22Rv1 (cell line): ENCODE results near the gene HELT.

ENCODE experiments used
- ZFX ChIP-seq: fragments of 450-650 bp; IDR thresholded peaks from 2 replicates; pipeline ENCODE4 v1.6.1; 2017; ENCODE audit warnings: antibody characterized with exemption, borderline replicate concordance
- TF ChIP-seq, protein P1 (sequence below): fragments of 450-650 bp; IDR thresholded peaks from 2 replicates; pipeline ENCODE4 v1.5.1; 2017; ENCODE audit warnings: mild to moderate bottlenecking

DNA sequence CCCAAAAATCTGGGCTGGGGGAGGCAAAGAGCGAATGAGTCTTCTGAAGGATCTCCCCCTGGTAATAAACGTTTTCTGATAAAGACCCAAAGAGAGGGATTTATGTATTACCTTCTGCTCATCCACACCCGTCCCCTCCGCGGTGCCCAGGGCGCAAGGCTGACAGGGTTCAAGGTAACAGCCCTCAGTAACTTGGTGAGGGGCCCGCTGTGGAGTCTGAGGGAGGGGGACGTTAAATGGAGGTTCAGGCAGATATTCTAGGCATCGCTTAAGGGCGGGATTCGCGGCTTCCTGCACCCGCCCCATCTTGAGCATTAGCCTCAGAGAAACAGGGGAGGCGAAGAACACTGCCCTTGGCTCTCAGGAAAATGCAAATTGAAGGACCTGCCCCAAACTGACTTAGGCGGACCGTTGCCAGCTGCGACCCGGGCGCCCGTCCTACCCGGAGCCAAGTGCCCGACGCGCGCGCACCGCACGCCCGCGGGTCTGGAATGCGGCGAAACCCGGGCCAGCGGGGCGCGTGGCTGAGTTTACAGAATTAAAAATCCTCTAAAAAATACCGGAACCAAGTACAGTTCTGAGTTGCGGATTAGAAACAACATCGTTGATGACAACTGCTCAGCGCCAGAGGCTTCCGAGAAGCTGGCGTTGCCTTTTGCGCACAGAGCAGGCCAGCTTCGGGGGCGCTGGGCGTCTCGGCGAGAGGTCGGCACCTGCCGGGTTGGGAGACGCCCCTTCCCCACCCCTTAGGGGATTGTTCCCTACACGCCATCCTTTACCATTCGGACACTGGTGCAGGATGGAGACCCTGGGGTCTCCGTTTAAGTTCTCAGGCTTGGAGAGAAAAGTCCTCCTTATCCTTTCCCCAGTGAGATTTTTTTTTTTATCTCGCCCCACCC, 2.8 kb downstream of the HELT start:
- TF ChIP-seq, protein P1, sequence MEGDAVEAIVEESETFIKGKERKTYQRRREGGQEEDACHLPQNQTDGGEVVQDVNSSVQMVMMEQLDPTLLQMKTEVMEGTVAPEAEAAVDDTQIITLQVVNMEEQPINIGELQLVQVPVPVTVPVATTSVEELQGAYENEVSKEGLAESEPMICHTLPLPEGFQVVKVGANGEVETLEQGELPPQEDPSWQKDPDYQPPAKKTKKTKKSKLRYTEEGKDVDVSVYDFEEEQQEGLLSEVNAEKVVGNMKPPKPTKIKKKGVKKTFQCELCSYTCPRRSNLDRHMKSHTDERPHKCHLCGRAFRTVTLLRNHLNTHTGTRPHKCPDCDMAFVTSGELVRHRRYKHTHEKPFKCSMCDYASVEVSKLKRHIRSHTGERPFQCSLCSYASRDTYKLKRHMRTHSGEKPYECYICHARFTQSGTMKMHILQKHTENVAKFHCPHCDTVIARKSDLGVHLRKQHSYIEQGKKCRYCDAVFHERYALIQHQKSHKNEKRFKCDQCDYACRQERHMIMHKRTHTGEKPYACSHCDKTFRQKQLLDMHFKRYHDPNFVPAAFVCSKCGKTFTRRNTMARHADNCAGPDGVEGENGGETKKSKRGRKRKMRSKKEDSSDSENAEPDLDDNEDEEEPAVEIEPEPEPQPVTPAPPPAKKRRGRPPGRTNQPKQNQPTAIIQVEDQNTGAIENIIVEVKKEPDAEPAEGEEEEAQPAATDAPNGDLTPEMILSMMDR, result no peak
- no peak for TF ChIP-seq ZFX
